ENCODE data around the gene AMER2. TPM values are rescaled to one million over a fixed set of nuclear protein-coding genes. Genes with fewer than 3 reads are reported as not detected.

AMER2 gene
- polyA plus RNA-seq, 1 donor (not counting 4 experiments of a cell fraction or from before 2014, with no cell fraction given) = not detected

GRCh38 chr13:25167382-25168174 lies 4.5 kb downstream of the AMER2 start:
- FAIRE-seq = no peak
- H2AFZ ChIP-seq (ENCODE audit: control insufficient read depth, low read length) = no peak overlapping the region
- no peak for TF ChIP-seq EZH2 (IDR thresholded peaks at IDR 0.05; ENCODE audit: low read length)
- TF ChIP-seq CTCF (optimal IDR thresholded peaks at IDR 0.05 in 1 of 3, IDR thresholded peaks at IDR 0.05 in 1 of 3, conservative IDR thresholded peaks at IDR 0.05 in 1 of 3; ENCODE audit: extremely low read depth in 1 of 3, insufficient read depth in 2 of 3, low read length in 3 of 3) = no peak
- H4K20me1 ChIP-seq (ENCODE audit: control insufficient read depth, extremely low read depth, insufficient read depth, low read length) = no peaks in the 10 kb centered on the region
- dilution Hi-C loops (cut with MboI; ENCODE audit: extremely low pct_ligation_motif_present, low sequenced_read_pairs) = no loop called here
- DNase-seq (ENCODE audit: low read depth, low spot score) = no peak
- H3K79me2 ChIP-seq (ENCODE audit: control insufficient read depth, insufficient read depth, low read length) = no peaks in the 10 kb centered on the region
- H3K9ac ChIP-seq (ENCODE audit: control insufficient read depth, extremely low read depth, insufficient read depth, low read length) = no peak overlapping the region
- no peaks in the 10 kb centered on the region for H3K36me3 ChIP-seq (ENCODE audit: control insufficient read depth in 2 of 2, extremely low read depth in 1 of 2, insufficient read depth in 2 of 2, low read length in 2 of 2)
- no peaks in the 10 kb centered on the region for H3K9me3 ChIP-seq (ENCODE audit: control insufficient read depth, low read depth, low read length)
- H3K4me2 ChIP-seq (ENCODE audit: control insufficient read depth, extremely low read depth, insufficient read depth, low read depth, low read length) = no peak overlapping the region
- peaks cover 34% of the 10 kb centered on the region for H3K27me3 ChIP-seq (ENCODE audit: control insufficient read depth, extremely low read depth, insufficient read depth, low read length)
- no peaks in the 10 kb centered on the region for H3K9me1 ChIP-seq (ENCODE audit: control insufficient read depth, extremely low read depth, insufficient read depth, low read length)
- no peak overlapping the region for H3K4me3 ChIP-seq (ENCODE audit: control insufficient read depth in 2 of 3, extremely low read depth in 1 of 3, insufficient read depth in 2 of 3, low read depth in 1 of 3, low read length in 3 of 3)
- H3K27ac ChIP-seq (ENCODE audit: control insufficient read depth, insufficient read depth, low read length) = no peak overlapping the region
- H3K4me1 ChIP-seq (ENCODE audit: control insufficient read depth, extremely low read depth, insufficient read depth, low read length) = no peaks in the 10 kb centered on the region

- H3K4me3 ChIP-seq (ENCODE audit: control insufficient read depth in 2 of 3, extremely low read depth in 1 of 3, insufficient read depth in 2 of 3, low read depth in 1 of 3, low read length in 3 of 3) = no peak overlapping the region
- dilution Hi-C loops (cut with MboI; ENCODE audit: extremely low pct_ligation_motif_present, low sequenced_read_pairs) = no loop called here
Measured at GRCh38 chr13:25166306-25166705, 5.8 kb downstream of the AMER2 start.

More at GRCh38 chr13:25166306-25166705, 5.8 kb downstream of the AMER2 start:
- Histone ChIP-seq H3K4me1 (ENCODE audit: control insufficient read depth, extremely low read depth, insufficient read depth, low read length) (no peaks in the 10 kb centered on the region), H3K79me2 (ENCODE audit: control insufficient read depth, insufficient read depth, low read length) (no peaks in the 10 kb centered on the region), H3K27ac (ENCODE audit: control insufficient read depth, insufficient read depth, low read length) (no peak overlapping the region), H3K36me3 (ENCODE audit: control insufficient read depth in 2 of 2, extremely low read depth in 1 of 2, insufficient read depth in 2 of 2, low read length in 2 of 2) (no peaks in the 10 kb centered on the region), H2AFZ (ENCODE audit: control insufficient read depth, low read length) (no peak overlapping the region), H3K9ac (ENCODE audit: control insufficient read depth, extremely low read depth, insufficient read depth, low read length) (no peak overlapping the region), H4K20me1 (ENCODE audit: control insufficient read depth, extremely low read depth, insufficient read depth, low read length) (no peaks in the 10 kb centered on the region), H3K27me3 (ENCODE audit: control insufficient read depth, extremely low read depth, insufficient read depth, low read length) (peaks cover 22% of the 10 kb centered on the region), H3K9me3 (ENCODE audit: control insufficient read depth, low read depth, low read length) (no peaks in the 10 kb centered on the region), H3K4me2 (ENCODE audit: control insufficient read depth, extremely low read depth, insufficient read depth, low read depth, low read length) (no peak overlapping the region), H3K9me1 (ENCODE audit: control insufficient read depth, extremely low read depth, insufficient read depth, low read length) (no peaks in the 10 kb centered on the region)
- DNase-seq (ENCODE audit: low read depth, low spot score) (no peak), FAIRE-seq (no peak)
- no peak for TF ChIP-seq CTCF (optimal IDR thresholded peaks at IDR 0.05 in 1 of 3, IDR thresholded peaks at IDR 0.05 in 1 of 3, conservative IDR thresholded peaks at IDR 0.05 in 1 of 3; ENCODE audit: extremely low read depth in 1 of 3, insufficient read depth in 2 of 3, low read length in 3 of 3)
- no peak for TF ChIP-seq EZH2 (IDR thresholded peaks at IDR 0.05; ENCODE audit: low read length)

Data from keratinocyte (primary cell).